Liver (tissue), 9 donors: ENCODE results near the gene CIC. TPM values are rescaled to one million over a fixed set of nuclear protein-coding genes. Genes with fewer than 3 reads are reported as not detected.

ENCODE experiments used
- DNase-seq: peaks from one replicate; pipeline ENCODE4 v3.0.0-alpha.2; 2017; ENCODE audit warnings: low spot score
- H3K27ac ChIP-seq, 2 donors: one replicate each; pipeline ENCODE4 v1.7.0; 2013; ENCODE audit warnings: inconsistent platforms in 2 of 2, low read length in 2 of 2, control low read depth in 1 of 2, low read depth in 1 of 2, mild to moderate bottlenecking in 1 of 2
- H3K27me3 ChIP-seq, 4 donors: one replicate each; pipeline versions ENCODE4 v1.6.1 to v1.7.0; 2013; ENCODE audit warnings: low read length in 3 of 4, inconsistent platforms in 1 of 4, mild to moderate bottlenecking in 1 of 4, moderate library complexity in 1 of 4; ENCODE audit not compliant: control insufficient read depth in 4 of 4, insufficient read depth in 4 of 4
- H3K36me3 ChIP-seq, 4 donors: one replicate each; pipeline versions ENCODE4 v1.6.1 to v1.7.0; 2013; ENCODE audit warnings: low read length in 3 of 4, mild to moderate bottlenecking in 3 of 4, low read depth in 1 of 4, moderate library complexity in 1 of 4; ENCODE audit not compliant: control insufficient read depth in 4 of 4, insufficient read depth in 3 of 4
- H3K4me1 ChIP-seq, 4 donors: one replicate each; pipeline versions ENCODE4 v1.6.1 to v1.7.0; 2013; ENCODE audit warnings: low read length in 3 of 4, mild to moderate bottlenecking in 3 of 4, moderate library complexity in 1 of 4; ENCODE audit not compliant: control insufficient read depth in 4 of 4, insufficient read depth in 4 of 4
- H3K4me3 ChIP-seq, 3 donors: one replicate each; pipeline versions ENCODE4 v1.6.1 to v1.7.0; 2013; ENCODE audit warnings: low read length in 3 of 3, control low read depth in 1 of 3, low read depth in 1 of 3, mild to moderate bottlenecking in 1 of 3
- H3K9ac ChIP-seq, 2 donors: one replicate each; pipeline ENCODE4 v1.7.0; 2013; ENCODE audit warnings: low read length in 2 of 2, mild to moderate bottlenecking in 2 of 2, moderate library complexity in 2 of 2, control low read depth in 1 of 2, low read depth in 1 of 2
- H3K9me3 ChIP-seq, 4 donors: one replicate each; pipeline versions ENCODE4 v1.6.1 to v1.7.0; 2013; ENCODE audit warnings: low read length in 3 of 4; ENCODE audit not compliant: control insufficient read depth in 4 of 4
- EGR1 ChIP-seq, 2 donors: IDR thresholded peaks; 2 replicates each; pipeline ENCODE4 v1.6.1; 2016 to 2018; ENCODE audit warnings: antibody characterized with exemption in 2 of 2, low read depth in 2 of 2
- FOXA1 ChIP-seq: IDR thresholded peaks from 2 replicates; pipeline ENCODE4 v1.6.1; 2016; ENCODE audit warnings: antibody characterized with exemption
- FOXA2 ChIP-seq: IDR thresholded peaks from 2 replicates; pipeline ENCODE4 v1.6.1; 2016; ENCODE audit warnings: antibody characterized with exemption
- GABPA ChIP-seq, 2 donors: IDR thresholded peaks in 1 of 2; conservative IDR thresholded peaks in 1 of 2; 2 replicates each; pipeline ENCODE4 v1.6.1; 2016; ENCODE audit warnings: antibody characterized with exemption in 2 of 2, mild to moderate bottlenecking in 1 of 2, moderate library complexity in 1 of 2
- HNF4A ChIP-seq, 2 donors: conservative IDR thresholded peaks; 2 replicates each; pipeline ENCODE4 v1.6.1; 2016; ENCODE audit warnings: antibody characterized with exemption in 2 of 2, mild to moderate bottlenecking in 2 of 2
- HNF4G ChIP-seq: IDR thresholded peaks from 2 replicates; pipeline ENCODE4 v1.6.1; 2016; ENCODE audit warnings: antibody characterized with exemption
- RAD21 ChIP-seq, 2 donors: IDR thresholded peaks; 2 replicates each; pipeline ENCODE4 v1.6.1; 2016; ENCODE audit warnings: antibody characterized with exemption in 2 of 2, mild to moderate bottlenecking in 2 of 2
- RXRA ChIP-seq, 2 donors: IDR thresholded peaks; 2 replicates each; pipeline ENCODE4 v1.6.1; 2017 to 2018; ENCODE audit warnings: antibody characterized with exemption in 2 of 2, mild to moderate bottlenecking in 1 of 2
- TAF1 ChIP-seq: conservative IDR thresholded peaks from 2 replicates; pipeline ENCODE4 v1.6.1; 2016; ENCODE audit warnings: antibody characterized with exemption, mild to moderate bottlenecking
- WGBS: extraction: QIAGEN DNeasy Blood & Tissue Kit; methylation state at CpG from one replicate; pipeline ENCODE4 v1.1.7; 2013; 5-methylcytosine and 5-hydroxymethylcytosine counted together
- polyA plus RNA-seq, 2 donors: library from polyadenylated mRNA; stranded (reverse) in 1 of 2; unstranded in 1 of 2; fragments of 200-250 nt in 1 of 2; fragments of >200 nt in 1 of 2; fragmentation: Nextera tagmentation in 1 of 2; extraction: Ambion mirVana in 1 of 2; gene quantifications; one replicate each; pipeline versions ENCODE4 v1.2.1 to v1.2.3, GENCODE V29; 2013 to 2015
- total RNA-seq, 2 donors: library from RNA; depleted of rRNA; stranded (reverse); fragments of >200 nt; gene quantifications; one replicate each; pipeline ENCODE4 v1.2.3, GENCODE V29; 2014
- TF ChIP-seq, protein P1 (sequence below): IDR thresholded peaks from 2 replicates; pipeline ENCODE4 v1.6.1; 2016; ENCODE audit warnings: antibody characterized with exemption
- TF ChIP-seq, protein P2 (sequence below): IDR thresholded peaks from 2 replicates; pipeline ENCODE4 v1.6.1; 2016; ENCODE audit warnings: antibody characterized with exemption
- TF ChIP-seq, protein P3 (sequence below): IDR thresholded peaks from 2 replicates; pipeline ENCODE4 v1.6.1; 2016; ENCODE audit warnings: antibody characterized with exemption, mild to moderate bottlenecking
- TF ChIP-seq, protein P4 (sequence below): fragments of 150-350 bp; IDR thresholded peaks from 2 replicates; pipeline ENCODE4 v1.5.1; 2017; ENCODE audit warnings: improper control_type of control experiment, low read depth, low read length; ENCODE audit not compliant: missing input control
- TF ChIP-seq, protein P5 (sequence below): IDR thresholded peaks from 2 replicates; pipeline ENCODE4 v1.6.1; 2016; ENCODE audit warnings: antibody characterized with exemption
- donor health status: healthy.
- donor health status: healthy.
- donor health status: healthy.
- donor health status: healthy.
- donor health status: healthy.

Gene CIC
- total and polyA plus RNA-seq, 4 donors: 5.6 to 21.3 (median 17.2) TPM

DNA sequence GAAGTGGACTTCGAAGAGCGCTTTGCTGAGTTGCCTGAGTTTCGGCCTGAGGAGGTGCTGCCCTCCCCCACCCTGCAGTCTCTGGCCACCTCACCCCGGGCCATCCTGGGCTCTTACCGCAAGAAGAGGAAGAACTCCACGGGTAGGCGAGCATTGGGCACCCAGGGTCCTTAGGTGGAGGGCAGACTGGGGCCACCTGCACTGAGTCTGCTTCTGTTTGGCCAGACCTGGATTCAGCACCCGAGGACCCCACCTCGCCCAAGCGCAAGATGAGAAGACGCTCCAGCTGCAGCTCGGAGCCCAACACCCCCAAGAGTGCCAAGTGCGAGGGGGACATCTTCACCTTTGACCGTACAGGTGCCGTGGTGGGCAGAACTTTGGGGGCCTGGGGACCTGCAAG lies 24.9 kb downstream of the CIC start:
- no peak for DNase-seq
- peaks cover 15 to 59% (median 32%) of the 10 kb centered on the region in 4 donors for H3K36me3 ChIP-seq
- H3K27me3 ChIP-seq: no peaks in the 10 kb centered on the region
- H3K9me3 ChIP-seq: no peaks in the 10 kb centered on the region
- H3K4me3 ChIP-seq: no peak overlapping the region
- no peak overlapping the region for H3K27ac ChIP-seq
- H3K4me1 ChIP-seq: peaks cover 0 to 8% (median 2%) of the 10 kb centered on the region in 4 donors
- no peak overlapping the region for H3K9ac ChIP-seq
- WGBS: 95% methylated on average over 15 of the region's 15 CpGs
- TF ChIP-seq, protein P1, sequence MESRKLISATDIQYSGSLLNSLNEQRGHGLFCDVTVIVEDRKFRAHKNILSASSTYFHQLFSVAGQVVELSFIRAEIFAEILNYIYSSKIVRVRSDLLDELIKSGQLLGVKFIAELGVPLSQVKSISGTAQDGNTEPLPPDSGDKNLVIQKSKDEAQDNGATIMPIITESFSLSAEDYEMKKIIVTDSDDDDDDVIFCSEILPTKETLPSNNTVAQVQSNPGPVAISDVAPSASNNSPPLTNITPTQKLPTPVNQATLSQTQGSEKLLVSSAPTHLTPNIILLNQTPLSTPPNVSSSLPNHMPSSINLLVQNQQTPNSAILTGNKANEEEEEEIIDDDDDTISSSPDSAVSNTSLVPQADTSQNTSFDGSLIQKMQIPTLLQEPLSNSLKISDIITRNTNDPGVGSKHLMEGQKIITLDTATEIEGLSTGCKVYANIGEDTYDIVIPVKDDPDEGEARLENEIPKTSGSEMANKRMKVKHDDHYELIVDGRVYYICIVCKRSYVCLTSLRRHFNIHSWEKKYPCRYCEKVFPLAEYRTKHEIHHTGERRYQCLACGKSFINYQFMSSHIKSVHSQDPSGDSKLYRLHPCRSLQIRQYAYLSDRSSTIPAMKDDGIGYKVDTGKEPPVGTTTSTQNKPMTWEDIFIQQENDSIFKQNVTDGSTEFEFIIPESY: no peak

DNA sequence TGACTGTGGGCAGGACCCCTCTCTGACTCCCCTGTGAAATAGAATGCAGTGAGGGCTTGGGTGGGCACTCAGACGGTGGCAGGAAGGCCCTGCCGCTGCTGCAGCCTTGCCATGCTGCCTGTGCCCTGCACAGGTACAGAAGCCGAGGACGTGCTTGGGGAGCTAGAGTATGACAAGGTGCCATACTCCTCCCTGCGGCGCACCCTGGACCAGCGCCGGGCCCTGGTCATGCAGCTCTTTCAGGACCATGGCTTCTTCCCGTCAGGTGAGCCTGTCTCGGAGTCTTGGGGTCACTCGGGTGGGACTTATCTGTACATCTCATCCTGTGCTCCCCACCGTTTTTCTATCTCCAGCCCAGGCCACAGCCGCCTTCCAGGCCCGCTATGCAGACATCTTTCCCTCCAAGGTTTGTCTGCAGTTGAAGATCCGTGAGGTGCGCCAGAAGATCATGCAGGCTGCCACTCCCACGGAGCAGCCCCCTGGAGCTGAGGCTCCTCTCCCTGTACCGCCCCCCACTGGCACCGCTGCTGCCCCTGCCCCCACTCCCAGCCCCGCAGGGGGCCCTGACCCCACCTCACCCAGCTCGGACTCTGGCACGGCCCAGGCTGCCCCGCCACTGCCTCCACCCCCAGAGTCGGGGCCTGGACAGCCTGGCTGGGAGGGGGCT lies 25.6 kb downstream of the CIC start:
- H3K4me3 ChIP-seq: no peak overlapping the region
- peaks cover 0 to 8% (median 2%) of the 10 kb centered on the region in 4 donors for H3K4me1 ChIP-seq
- no peak for TF ChIP-seq FOXA2
- TF ChIP-seq EGR1 (IDR thresholded peaks at IDR 0.05; ENCODE audit: low read depth in 2 of 2): no peak
- TF ChIP-seq RXRA (IDR thresholded peaks at IDR 0.05): no peak
- no peak for TF ChIP-seq GABPA (IDR thresholded peaks at IDR 0.05 in 1 of 2, conservative IDR thresholded peaks at IDR 0.05 in 1 of 2)
- no peak for TF ChIP-seq RAD21 (IDR thresholded peaks at IDR 0.05)
- TF ChIP-seq, protein P2, sequence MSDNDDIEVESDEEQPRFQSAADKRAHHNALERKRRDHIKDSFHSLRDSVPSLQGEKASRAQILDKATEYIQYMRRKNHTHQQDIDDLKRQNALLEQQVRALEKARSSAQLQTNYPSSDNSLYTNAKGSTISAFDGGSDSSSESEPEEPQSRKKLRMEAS: no peak
- TF ChIP-seq, protein P1: no peak
- no peak for TF ChIP-seq FOXA1
- TF ChIP-seq, protein P3, sequence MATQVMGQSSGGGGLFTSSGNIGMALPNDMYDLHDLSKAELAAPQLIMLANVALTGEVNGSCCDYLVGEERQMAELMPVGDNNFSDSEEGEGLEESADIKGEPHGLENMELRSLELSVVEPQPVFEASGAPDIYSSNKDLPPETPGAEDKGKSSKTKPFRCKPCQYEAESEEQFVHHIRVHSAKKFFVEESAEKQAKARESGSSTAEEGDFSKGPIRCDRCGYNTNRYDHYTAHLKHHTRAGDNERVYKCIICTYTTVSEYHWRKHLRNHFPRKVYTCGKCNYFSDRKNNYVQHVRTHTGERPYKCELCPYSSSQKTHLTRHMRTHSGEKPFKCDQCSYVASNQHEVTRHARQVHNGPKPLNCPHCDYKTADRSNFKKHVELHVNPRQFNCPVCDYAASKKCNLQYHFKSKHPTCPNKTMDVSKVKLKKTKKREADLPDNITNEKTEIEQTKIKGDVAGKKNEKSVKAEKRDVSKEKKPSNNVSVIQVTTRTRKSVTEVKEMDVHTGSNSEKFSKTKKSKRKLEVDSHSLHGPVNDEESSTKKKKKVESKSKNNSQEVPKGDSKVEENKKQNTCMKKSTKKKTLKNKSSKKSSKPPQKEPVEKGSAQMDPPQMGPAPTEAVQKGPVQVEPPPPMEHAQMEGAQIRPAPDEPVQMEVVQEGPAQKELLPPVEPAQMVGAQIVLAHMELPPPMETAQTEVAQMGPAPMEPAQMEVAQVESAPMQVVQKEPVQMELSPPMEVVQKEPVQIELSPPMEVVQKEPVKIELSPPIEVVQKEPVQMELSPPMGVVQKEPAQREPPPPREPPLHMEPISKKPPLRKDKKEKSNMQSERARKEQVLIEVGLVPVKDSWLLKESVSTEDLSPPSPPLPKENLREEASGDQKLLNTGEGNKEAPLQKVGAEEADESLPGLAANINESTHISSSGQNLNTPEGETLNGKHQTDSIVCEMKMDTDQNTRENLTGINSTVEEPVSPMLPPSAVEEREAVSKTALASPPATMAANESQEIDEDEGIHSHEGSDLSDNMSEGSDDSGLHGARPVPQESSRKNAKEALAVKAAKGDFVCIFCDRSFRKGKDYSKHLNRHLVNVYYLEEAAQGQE: no peak
- TF ChIP-seq, protein P4, sequence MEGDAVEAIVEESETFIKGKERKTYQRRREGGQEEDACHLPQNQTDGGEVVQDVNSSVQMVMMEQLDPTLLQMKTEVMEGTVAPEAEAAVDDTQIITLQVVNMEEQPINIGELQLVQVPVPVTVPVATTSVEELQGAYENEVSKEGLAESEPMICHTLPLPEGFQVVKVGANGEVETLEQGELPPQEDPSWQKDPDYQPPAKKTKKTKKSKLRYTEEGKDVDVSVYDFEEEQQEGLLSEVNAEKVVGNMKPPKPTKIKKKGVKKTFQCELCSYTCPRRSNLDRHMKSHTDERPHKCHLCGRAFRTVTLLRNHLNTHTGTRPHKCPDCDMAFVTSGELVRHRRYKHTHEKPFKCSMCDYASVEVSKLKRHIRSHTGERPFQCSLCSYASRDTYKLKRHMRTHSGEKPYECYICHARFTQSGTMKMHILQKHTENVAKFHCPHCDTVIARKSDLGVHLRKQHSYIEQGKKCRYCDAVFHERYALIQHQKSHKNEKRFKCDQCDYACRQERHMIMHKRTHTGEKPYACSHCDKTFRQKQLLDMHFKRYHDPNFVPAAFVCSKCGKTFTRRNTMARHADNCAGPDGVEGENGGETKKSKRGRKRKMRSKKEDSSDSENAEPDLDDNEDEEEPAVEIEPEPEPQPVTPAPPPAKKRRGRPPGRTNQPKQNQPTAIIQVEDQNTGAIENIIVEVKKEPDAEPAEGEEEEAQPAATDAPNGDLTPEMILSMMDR: no peak
- TF ChIP-seq HNF4G: no peak
- TF ChIP-seq, protein P5, sequence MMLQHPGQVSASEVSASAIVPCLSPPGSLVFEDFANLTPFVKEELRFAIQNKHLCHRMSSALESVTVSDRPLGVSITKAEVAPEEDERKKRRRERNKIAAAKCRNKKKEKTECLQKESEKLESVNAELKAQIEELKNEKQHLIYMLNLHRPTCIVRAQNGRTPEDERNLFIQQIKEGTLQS: no peak
- TF ChIP-seq HNF4A (conservative IDR thresholded peaks at IDR 0.05): no peak
- TF ChIP-seq TAF1: no peak
- H3K27ac ChIP-seq: no peak overlapping the region
- no peaks in the 10 kb centered on the region for H3K27me3 ChIP-seq
- H3K36me3 ChIP-seq: peaks cover 13 to 53% (median 28%) of the 10 kb centered on the region in 4 donors
- no peak overlapping the region for H3K9ac ChIP-seq
- 85% methylated on average over 24 of the region's 24 CpGs for WGBS
- H3K9me3 ChIP-seq: no peaks in the 10 kb centered on the region
- DNase-seq: no peak
